ENCODE data around the gene SLCO3A1. TPM values are rescaled to one million over a fixed set of nuclear protein-coding genes. Genes with fewer than 3 reads are reported as not detected.

SLCO3A1 gene
- total and polyA plus RNA-seq, 8 donors, result 2.4 to 38.8 (median 7.7) TPM

DNA sequence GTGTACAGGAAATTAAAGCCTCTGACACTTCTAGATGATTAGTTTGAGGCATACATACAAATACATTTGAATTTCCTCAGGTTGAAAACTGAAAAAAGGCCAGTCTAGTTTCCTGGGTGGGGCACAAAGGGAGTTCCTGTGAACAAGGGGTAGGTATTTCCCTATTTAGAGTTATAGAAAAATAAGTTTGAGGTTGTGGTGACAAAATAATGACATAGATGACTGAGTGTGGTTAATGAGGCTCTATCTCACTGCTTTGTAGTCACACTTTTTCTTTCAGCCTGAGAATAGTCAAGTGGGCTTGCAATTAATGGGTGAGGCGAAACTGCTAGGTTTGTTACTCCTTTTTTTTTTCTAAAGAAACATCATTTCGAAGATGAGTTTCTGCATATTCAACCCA lies 4.3 kb downstream of the SLCO3A1 start:
- TF ChIP-seq EP300 (IDR thresholded peaks at IDR 0.05), result no peak
- no peak for TF ChIP-seq POLR2A (IDR thresholded peaks at IDR 0.05)
- no peak for TF ChIP-seq POLR2AphosphoS5 (IDR thresholded peaks at IDR 0.05)
- TF ChIP-seq, protein P1, sequence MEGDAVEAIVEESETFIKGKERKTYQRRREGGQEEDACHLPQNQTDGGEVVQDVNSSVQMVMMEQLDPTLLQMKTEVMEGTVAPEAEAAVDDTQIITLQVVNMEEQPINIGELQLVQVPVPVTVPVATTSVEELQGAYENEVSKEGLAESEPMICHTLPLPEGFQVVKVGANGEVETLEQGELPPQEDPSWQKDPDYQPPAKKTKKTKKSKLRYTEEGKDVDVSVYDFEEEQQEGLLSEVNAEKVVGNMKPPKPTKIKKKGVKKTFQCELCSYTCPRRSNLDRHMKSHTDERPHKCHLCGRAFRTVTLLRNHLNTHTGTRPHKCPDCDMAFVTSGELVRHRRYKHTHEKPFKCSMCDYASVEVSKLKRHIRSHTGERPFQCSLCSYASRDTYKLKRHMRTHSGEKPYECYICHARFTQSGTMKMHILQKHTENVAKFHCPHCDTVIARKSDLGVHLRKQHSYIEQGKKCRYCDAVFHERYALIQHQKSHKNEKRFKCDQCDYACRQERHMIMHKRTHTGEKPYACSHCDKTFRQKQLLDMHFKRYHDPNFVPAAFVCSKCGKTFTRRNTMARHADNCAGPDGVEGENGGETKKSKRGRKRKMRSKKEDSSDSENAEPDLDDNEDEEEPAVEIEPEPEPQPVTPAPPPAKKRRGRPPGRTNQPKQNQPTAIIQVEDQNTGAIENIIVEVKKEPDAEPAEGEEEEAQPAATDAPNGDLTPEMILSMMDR (IDR thresholded peaks at IDR 0.05), result no peak
- Histone ChIP-seq H3K4me1 (peaks cover 6 to 81% (median 30%) of the 10 kb centered on the region in 4 donors), H3K36me3 (no peaks in the 10 kb centered on the region), H3K4me3 (no peak overlapping the region), H3K27ac (no peak overlapping the region), H3K27me3 (peaks cover 0 to 3% (median 0%) of the 10 kb centered on the region in 3 donors), H3K9me3 (no peaks in the 10 kb centered on the region)
- WGBS, 5 donors, result 72 to 90% (median 84%) methylated on average over 2 of the region's 2 CpGs
- intact Hi-C loops (cut with DNase I; ENCODE audit: low total_unique reads), result loop anchor here (10.0 kb wide), 1 partner anchor 87 kb away; no protein-coding TSS in a partner anchor
- no peak for DNase-seq

DNA sequence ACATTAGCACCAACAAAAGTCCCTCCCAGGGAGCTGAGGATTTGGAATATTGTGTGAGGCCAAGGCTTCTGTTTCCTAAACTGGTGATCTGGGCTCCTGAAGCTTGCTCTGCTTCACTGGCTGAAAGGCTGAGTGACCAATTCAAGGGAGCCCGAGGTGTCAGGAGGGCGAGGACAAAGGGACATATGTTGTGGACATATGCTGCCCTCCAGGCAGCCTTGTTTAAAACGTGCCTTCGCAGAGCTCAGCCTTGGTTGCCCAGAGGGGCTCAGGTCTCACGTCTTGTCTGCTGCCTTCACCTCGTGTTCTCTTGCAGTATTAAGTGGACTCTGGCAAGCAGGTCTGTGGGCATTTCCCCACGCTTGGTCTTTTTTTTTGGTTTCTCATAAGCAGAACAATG lies 7.0 kb downstream of the SLCO3A1 start:
- DNase-seq, result no peak
- H3K4me1 ChIP-seq, result peaks cover 6 to 87% (median 31%) of the 10 kb centered on the region in 4 donors

DNA sequence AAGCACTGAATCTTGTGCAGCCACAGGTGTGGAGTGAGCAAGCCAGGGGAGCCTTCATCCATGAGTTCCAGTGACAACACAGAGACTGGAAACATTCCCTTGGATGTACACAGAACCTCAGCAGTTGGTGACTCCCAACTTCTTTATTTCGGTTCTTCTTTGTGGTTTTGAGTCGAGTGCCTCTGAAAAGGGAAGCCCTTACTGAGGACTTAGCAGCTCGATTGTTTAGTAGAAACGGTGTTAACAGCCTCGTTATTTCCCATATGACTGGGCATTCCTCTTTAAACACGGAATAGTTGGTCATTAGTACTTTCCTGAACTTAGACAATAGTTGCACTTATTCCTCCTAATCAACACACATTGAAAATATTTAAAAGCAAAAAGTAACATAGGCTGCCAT lies 7.7 kb downstream of the SLCO3A1 start:
- Histone ChIP-seq H3K27me3 (no peaks in the 10 kb centered on the region), H3K9me3 (no peaks in the 10 kb centered on the region), H3K4me1 (peaks cover 8 to 86% (median 31%) of the 10 kb centered on the region in 4 donors), H3K36me3 (no peaks in the 10 kb centered on the region), H3K27ac (peak overlapping the region in 1 of 5 donors; percentile 24), H3K4me3 (no peak overlapping the region)
- WGBS, 5 donors, result 69 to 85% (median 78%) methylated on average over 6 of the region's 6 CpGs
- intact Hi-C loops (cut with DNase I; ENCODE audit: low total_unique reads), result no loop called here
- DNase-seq, result no peak
- no peak for TF ChIP-seq EP300 (IDR thresholded peaks at IDR 0.05)
- no peak for TF ChIP-seq POLR2AphosphoS5 (IDR thresholded peaks at IDR 0.05)

More for the DNA sequence above, 7.0 kb downstream of the SLCO3A1 start:
- TF ChIP-seq EP300 (IDR thresholded peaks at IDR 0.05), result no peak
- no peaks in the 10 kb centered on the region for H3K9me3 ChIP-seq
- H3K27me3 ChIP-seq, result no peaks in the 10 kb centered on the region
- H3K4me3 ChIP-seq, result no peak overlapping the region
- H3K27ac ChIP-seq, result no peak overlapping the region
- 80 to 93% (median 89%) methylated on average over 7 of the region's 7 CpGs for WGBS, 5 donors
- intact Hi-C loops (cut with DNase I; ENCODE audit: low total_unique reads), result no loop called here
- H3K36me3 ChIP-seq, result no peaks in the 10 kb centered on the region

DNA sequence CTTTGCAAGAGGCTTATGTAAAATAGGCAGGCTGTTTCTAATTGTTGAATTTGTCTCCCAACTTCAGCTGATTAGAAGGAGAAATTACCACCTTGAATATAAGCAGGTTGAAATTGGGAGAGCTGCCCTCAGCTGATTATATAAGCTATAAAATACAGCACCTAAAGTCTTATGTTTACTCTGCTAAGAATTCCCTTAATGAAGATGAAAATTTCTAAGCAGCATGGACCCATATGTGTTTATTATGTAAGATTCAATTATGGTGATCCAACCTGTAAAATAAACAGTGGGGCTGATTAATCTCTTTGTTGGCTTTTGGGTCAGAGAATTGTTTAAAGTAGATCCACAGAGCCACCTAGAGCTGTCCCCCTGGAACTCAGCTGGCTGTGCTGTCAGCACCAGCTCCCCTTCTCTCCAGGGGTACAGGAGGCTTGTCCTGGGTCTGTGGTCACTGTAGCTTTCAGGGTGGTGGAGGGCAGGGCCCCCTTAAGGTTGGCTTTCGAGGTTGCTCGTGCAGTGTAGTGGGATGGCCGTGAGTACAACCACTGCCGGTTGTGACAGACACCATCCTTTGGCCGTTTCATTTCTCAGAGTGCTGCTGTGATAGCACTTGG lies 9.5 kb downstream of the SLCO3A1 start:
- intact Hi-C loops (cut with DNase I; ENCODE audit: low total_unique reads), result no loop called here
- H3K27ac ChIP-seq, result peak overlapping the region in 1 of 5 donors; percentile 19

DNA sequence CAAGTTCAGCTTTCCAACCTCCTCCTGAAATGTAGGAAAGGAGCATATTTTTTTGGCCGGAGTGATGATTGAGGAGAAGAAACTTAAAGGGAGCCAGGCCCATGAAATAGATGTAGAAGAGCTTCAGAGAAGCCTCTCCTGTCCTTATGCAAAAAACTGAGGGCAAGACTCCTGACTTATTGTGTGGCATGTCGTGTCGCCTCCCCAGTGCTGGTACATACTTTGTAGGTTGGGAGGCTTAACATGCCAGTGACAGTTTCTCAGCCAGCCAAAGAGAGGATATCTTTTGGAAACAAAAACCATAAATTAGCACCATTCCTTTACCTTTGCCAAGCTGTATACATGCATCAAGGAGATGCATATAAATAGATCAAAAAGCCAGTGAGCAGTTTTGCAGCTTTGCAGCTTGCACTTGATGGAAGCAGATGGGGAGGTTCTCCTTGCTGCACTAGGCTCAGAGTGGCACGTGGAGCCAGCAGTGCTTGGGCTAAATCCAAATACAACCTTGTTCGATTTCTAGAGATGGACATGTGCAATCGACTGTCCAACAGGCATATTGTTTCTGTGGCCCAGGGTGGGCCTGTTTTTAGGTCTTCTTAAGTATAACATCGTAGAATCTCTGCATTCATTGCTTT lies 10.2 kb downstream of the SLCO3A1 start:
- intact Hi-C loops (cut with DNase I; ENCODE audit: low total_unique reads), result no loop called here
- TF ChIP-seq EP300 (IDR thresholded peaks at IDR 0.05) (no peak), POLR2AphosphoS5 (IDR thresholded peaks at IDR 0.05) (no peak), POLR2A (IDR thresholded peaks at IDR 0.05) (no peak)
- TF ChIP-seq, protein P1 (IDR thresholded peaks at IDR 0.05), result no peak
- no peaks in the 10 kb centered on the region for H3K27me3 ChIP-seq
- 76 to 85% (median 81%) methylated on average over 7 of the region's 7 CpGs for WGBS, 5 donors
- no peaks in the 10 kb centered on the region for H3K9me3 ChIP-seq
- peak overlapping the region in 1 of 4 donors; percentile 15 for H3K4me3 ChIP-seq
- H3K36me3 ChIP-seq, result no peaks in the 10 kb centered on the region
- peaks cover 24 to 84% (median 42%) of the 10 kb centered on the region in 4 donors for H3K4me1 ChIP-seq
- H3K27ac ChIP-seq, result peak overlapping the region in 1 of 5 donors; percentile 19
- no peak for DNase-seq

More for the DNA sequence above, 9.5 kb downstream of the SLCO3A1 start:
- 40 to 70% (median 63%) methylated on average over 5 of the region's 5 CpGs for WGBS, 5 donors
- H3K4me3 ChIP-seq, result peak overlapping the region in 1 of 4 donors; percentile 15
- no peaks in the 10 kb centered on the region for H3K36me3 ChIP-seq
- TF ChIP-seq, protein P1 (IDR thresholded peaks at IDR 0.05), result no peak
- no peak for TF ChIP-seq POLR2AphosphoS5 (IDR thresholded peaks at IDR 0.05)
- TF ChIP-seq EP300 (IDR thresholded peaks at IDR 0.05), result no peak
- TF ChIP-seq POLR2A (IDR thresholded peaks at IDR 0.05), result no peak
- no peaks in the 10 kb centered on the region for H3K9me3 ChIP-seq
- no peak for DNase-seq
- no peaks in the 10 kb centered on the region for H3K27me3 ChIP-seq
- H3K4me1 ChIP-seq, result peaks cover 20 to 86% (median 40%) of the 10 kb centered on the region in 4 donors
